GM12892 (cell line): ENCODE measurements around the gene VPS33A.
A peak's percentile ranks its signal among the peaks of the same experiment; 100 is the strongest.

ENCODE experiments used
- POLR2A ChIP-seq: IDR thresholded peaks from 2 replicates; pipeline ENCODE4 v1.6.1; 2011; ENCODE audit warnings: low read depth, low read length, control low read depth
- POLR2AphosphoS5 ChIP-seq: IDR thresholded peaks from 2 replicates; pipeline ENCODE4 v1.6.1; 2011; ENCODE audit warnings: low read depth, low read length, control low read depth
- TAF1 ChIP-seq: IDR thresholded peaks from 2 replicates; pipeline ENCODE4 v1.6.1; 2011; ENCODE audit warnings: low read depth, mild to moderate bottlenecking, control low read depth, low read length, borderline replicate concordance

DNA sequence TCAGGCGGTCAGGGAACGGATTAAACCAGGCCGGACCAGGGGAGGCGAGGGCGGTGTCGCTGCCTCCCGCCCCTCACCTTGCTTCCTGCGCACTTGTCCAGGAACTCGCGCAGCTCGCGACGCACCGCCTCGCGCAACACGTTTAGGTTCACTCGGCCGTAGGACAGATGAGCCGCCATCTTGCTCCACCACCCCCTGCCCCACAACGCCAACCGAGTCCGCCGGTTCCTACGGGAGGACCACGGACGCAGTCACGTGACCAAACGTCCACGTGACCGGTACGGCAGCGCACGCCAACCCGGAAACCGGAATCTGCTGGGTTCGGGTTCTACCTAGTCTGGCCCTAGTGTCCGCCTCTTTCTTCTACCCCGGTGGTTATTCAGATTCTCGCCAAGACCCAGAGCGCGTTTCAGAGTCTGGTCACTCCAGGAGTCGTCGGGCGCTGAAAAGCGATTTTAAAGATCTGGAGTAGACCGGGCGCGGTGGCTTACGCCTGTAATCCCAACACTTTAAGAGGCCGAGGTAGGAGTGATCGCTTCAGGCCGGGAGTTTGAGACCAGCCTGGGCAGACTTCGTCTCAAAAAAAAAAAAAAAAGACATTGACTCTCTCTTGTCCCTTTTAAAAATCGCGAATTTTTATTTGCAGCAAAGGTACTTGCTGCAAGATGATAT is at the start of gene VPS33A:
- peak; percentile 89 for TF ChIP-seq POLR2A
- peak; percentile 66; the same call in 1 of the 2 replicates for TF ChIP-seq TAF1
- peak; percentile 91 for TF ChIP-seq POLR2AphosphoS5
